PC-3 (cell line): ENCODE results near the gene ST6GALNAC2. TPM values are rescaled to one million over a fixed set of nuclear protein-coding genes. Genes with fewer than 3 reads are reported as not detected.

Experiments
- ATAC-seq: fragments of 200-7000 bp; cut with Tn5 transposase; 2 replicates; pipeline ENCODE4 v1.9.1; 2020; ENCODE audit warnings: mild to moderate bottlenecking, moderate library complexity
- BruUV-seq: library from RNA; stranded (reverse); fragments of 400-500 nt; replicated peaks from 2 replicates; lab custom pipeline; 2021; lab: Mats Ljungman, UMichigan
- CTCF ChIA-PET: fragments of 300-600 bp; sonication (Branson Sonifier 250); formaldehyde crosslinking; loops from one replicate; lab custom pipeline; 2022; ENCODE audit warnings: antibody characterized with exemption; lab: Charles Lee
- POLR2A ChIA-PET: fragments of 300-600 bp; sonication (Branson Sonifier 250); formaldehyde crosslinking; loops from one replicate; lab custom pipeline; 2022; ENCODE audit warnings: antibody characterized with exemption; ENCODE audit not compliant: unreplicated experiment; lab: Charles Lee
- DNase-seq: peaks from one replicate; pipeline ENCODE4 v3.0.0-alpha.2; 2015
- H2AFZ ChIP-seq: fragments of 300-600 bp; sonication (generic); 2 replicates; pipeline ENCODE4 v1.6.0; 2016; ENCODE audit warnings: antibody characterized with exemption, low read length
- H3F3A ChIP-seq: fragments of 300-600 bp; sonication (generic); one replicate; pipeline ENCODE4 v1.6.0; 2017; ENCODE audit warnings: antibody characterized with exemption, low read length, control low read depth, mild to moderate bottlenecking; ENCODE audit not compliant: unreplicated experiment
- H3K27ac ChIP-seq: fragments of 300-600 bp; sonication (generic); 2 replicates; pipeline ENCODE4 v1.5.1; 2016; ENCODE audit warnings: mild to moderate bottlenecking, low read length
- H3K27me3 ChIP-seq: fragments of 300-600 bp; sonication (generic); 2 replicates; pipeline ENCODE4 v1.6.1; 2016; ENCODE audit warnings: low read length, mixed read lengths
- H3K36me3 ChIP-seq: fragments of 300-600 bp; sonication (generic); 2 replicates; pipeline ENCODE4 v1.6.1; 2016; ENCODE audit warnings: low read depth, mixed run types, low read length, mixed read lengths
- H3K4me1 ChIP-seq: fragments of 300-600 bp; sonication (generic); 2 replicates; pipeline ENCODE4 v1.5.1; 2016; ENCODE audit warnings: low read length; ENCODE audit not compliant: insufficient read depth
- H3K4me2 ChIP-seq: fragments of 300-600 bp; sonication (generic); 2 replicates; pipeline ENCODE4 v1.6.0; 2016; ENCODE audit warnings: low read length
- H3K4me3 ChIP-seq: fragments of 300-600 bp; sonication (generic); 2 replicates; pipeline ENCODE4 v1.5.1; 2016; ENCODE audit warnings: mild to moderate bottlenecking, low read length, mixed read lengths
- H3K79me2 ChIP-seq: fragments of 300-600 bp; sonication (generic); 2 replicates; pipeline ENCODE4 v1.6.1; 2017; ENCODE audit warnings: low read length, mixed read lengths
- H3K9ac ChIP-seq: fragments of 300-600 bp; sonication (generic); 2 replicates; pipeline ENCODE4 v1.6.0; 2016; ENCODE audit warnings: mild to moderate bottlenecking, low read length
- H3K9me2 ChIP-seq: fragments of 300-600 bp; sonication (generic); replicated peaks from 2 replicates; pipeline ENCODE4 v1.6.1; 2016; ENCODE audit warnings: mixed run types, low read length, mixed read lengths
- H3K9me3 ChIP-seq: fragments of 300-600 bp; sonication (generic); 2 replicates; pipeline ENCODE4 v1.6.1; 2016; ENCODE audit warnings: low read length, mixed read lengths
- H4K20me1 ChIP-seq: fragments of 300-600 bp; sonication (generic); 2 replicates; pipeline ENCODE4 v1.6.1; 2016; ENCODE audit warnings: low read length, mixed read lengths
- CTCF ChIP-seq: fragments of 300-600 bp; sonication (generic); conservative IDR thresholded peaks from 2 replicates; pipeline ENCODE4 v1.5.1; 2017; ENCODE audit warnings: antibody characterized with exemption, low read depth, mild to moderate bottlenecking, low read length
- EZH2 ChIP-seq: fragments of 300-600 bp; sonication (generic); IDR thresholded peaks from one replicate; pipeline ENCODE4 v1.6.1; 2017; ENCODE audit warnings: antibody characterized with exemption, mild to moderate bottlenecking, low read length; ENCODE audit not compliant: unreplicated experiment
- EZH2phosphoT487 ChIP-seq: fragments of 300-600 bp; sonication (generic); IDR thresholded peaks from 2 replicates; pipeline ENCODE4 v1.6.1; 2018; ENCODE audit warnings: mild to moderate bottlenecking, antibody characterized with exemption, low read length, borderline replicate concordance
- intact Hi-C: fragments of 100-400 bp; cut with micrococcal nuclease; formaldehyde crosslinking; loops from 2 replicates; pipeline ENCODE4 v1.9.0; 2023
- total RNA-seq: library from RNA; depleted of rRNA; stranded (reverse); fragments of >200 nt; gene quantifications from 2 replicates; pipeline ENCODE4 v1.2.3, GENCODE V29; 2014

ST6GALNAC2 gene
- total RNA-seq, 1 experiment from 2014 or later = 1.0 TPM

- Histone ChIP-seq H3K27ac (peak overlapping the region; percentile 2; the same call in 1 of the 2 replicates), H3K4me3 (no peak overlapping the region), H3K4me1 (peaks cover 27% of the 10 kb centered on the region), H3K9ac (no peak overlapping the region), H3K27me3 (no peaks in the 10 kb centered on the region), H3K9me2 (no peaks in the 10 kb centered on the region), H3K36me3 (peaks cover 30% of the 10 kb centered on the region), H2AFZ (no peak overlapping the region), H3K79me2 (peaks cover 19% of the 10 kb centered on the region), H4K20me1 (peaks cover 32% of the 10 kb centered on the region), H3K4me2 (no peak overlapping the region), H3K9me3 (no peaks in the 10 kb centered on the region), H3F3A (peaks cover 27% of the 10 kb centered on the region)
- POLR2A ChIA-PET = interaction anchor here (0.5 to 1.1 kb wide), 3 partner anchors 11 to 42 kb away, joined by 4 to 11 read pairs (median 5); no protein-coding TSS in a partner anchor
- TF ChIP-seq EZH2phosphoT487 (no peak), CTCF (no peak), EZH2 (no peak)
- DNase-seq (peak; percentile 22), ATAC-seq (peak; percentile 10)
- CTCF ChIA-PET = interaction anchor here (1.2 kb wide), 1 partner anchor 25 kb away, joined by 3 read pairs; no protein-coding TSS in a partner anchor
- intact Hi-C loops = loop anchor here (10.0 kb wide), 1 partner anchor 147 kb away; the partner anchor contains the start of gene MXRA7
- no TSS peak for BruUV-seq
Observed at GRCh38 chr17:76567634-76568432, 17.8 kb downstream of the ST6GALNAC2 start.

GRCh38 chr17:76566988-76567431 lies 18.6 kb downstream of the ST6GALNAC2 start:
- no peak for ATAC-seq
- peaks cover 38% of the 10 kb centered on the region for H4K20me1 ChIP-seq

More at GRCh38 chr17:76566988-76567431, 18.6 kb downstream of the ST6GALNAC2 start:
- BruUV-seq = no TSS peak
- H3K4me2 ChIP-seq = no peak overlapping the region
- peaks cover 28% of the 10 kb centered on the region for H3F3A ChIP-seq
- no peak overlapping the region for H3K4me3 ChIP-seq
- DNase-seq = no peak
- H2AFZ ChIP-seq = no peak overlapping the region
- TF ChIP-seq EZH2 = no peak
- TF ChIP-seq EZH2phosphoT487 = no peak
- no peak for TF ChIP-seq CTCF
- intact Hi-C loops = loop anchor here (10.0 kb wide), 1 partner anchor 148 kb away; the partner anchor contains the start of gene MXRA7
- no peaks in the 10 kb centered on the region for H3K27me3 ChIP-seq
- H3K27ac ChIP-seq = peak overlapping the region; percentile 2; the same call in 1 of the 2 replicates
- H3K9me2 ChIP-seq = no peaks in the 10 kb centered on the region
- H3K79me2 ChIP-seq = peaks cover 25% of the 10 kb centered on the region
- CTCF ChIA-PET = interaction anchor here (0.6 to 1.5 kb wide), 5 partner anchors 12 to 67 kb away, joined by 3 to 5 read pairs (median 3); no protein-coding TSS in a partner anchor
- peaks cover 32% of the 10 kb centered on the region for H3K36me3 ChIP-seq
- no peaks in the 10 kb centered on the region for H3K9me3 ChIP-seq
- peaks cover 33% of the 10 kb centered on the region for H3K4me1 ChIP-seq
- POLR2A ChIA-PET = interaction anchor here (0.5 to 0.7 kb wide), 3 partner anchors 41 to 1297 kb away, joined by 7 to 20 read pairs (median 11); no protein-coding TSS in a partner anchor
- H3K9ac ChIP-seq = no peak overlapping the region
